ENCODE measurements around the gene NPIPA5. TPM values are rescaled to one million over a fixed set of nuclear protein-coding genes. Genes with fewer than 3 reads are reported as not detected.
A peak's percentile ranks its signal among the peaks of the same experiment; 100 is the strongest.

NPIPA5 gene
- total and polyA plus RNA-seq, 2 of the 13 experiments (the other 11 are each of a cell fraction or from before 2014, with no cell fraction given), result 9.7 to 21.5 TPM

DNA sequence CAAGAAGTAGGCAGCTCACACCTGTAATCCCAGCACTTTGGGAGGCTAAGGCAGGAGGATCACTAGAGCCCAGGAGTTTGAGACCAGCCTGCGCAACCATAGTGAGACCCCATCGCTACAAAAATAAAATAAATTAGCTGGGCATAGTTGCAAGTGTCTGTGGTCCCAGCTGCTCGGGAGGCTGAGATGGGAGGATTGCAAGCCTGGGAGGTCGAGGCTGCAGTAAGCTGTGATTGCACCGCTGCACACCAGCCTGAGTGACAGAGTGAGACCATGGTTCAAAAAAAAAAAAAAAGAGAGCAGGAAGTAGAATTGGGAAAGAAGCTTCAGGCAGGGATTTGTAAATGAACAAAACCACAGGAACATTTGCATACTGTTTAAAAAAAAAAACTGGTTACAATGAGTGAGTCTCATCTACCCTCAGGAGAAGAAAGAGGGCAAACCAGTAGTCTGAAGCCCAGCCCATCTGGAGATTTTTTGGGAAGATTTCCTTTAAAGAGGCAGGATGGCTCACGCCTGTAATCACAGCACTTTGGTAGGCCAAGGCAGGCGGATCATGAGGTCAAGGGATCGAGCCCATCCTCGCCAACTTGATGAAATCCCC lies 25.4 kb upstream of the NPIPA5 start (continued):
- TF ChIP-seq ZNF770 (CRISPR knock-in tag; IDR thresholded peaks at IDR 0.05), result peak; percentile 91
- TF ChIP-seq NRL (CRISPR knock-in tag; IDR thresholded peaks at IDR 0.05; ENCODE audit: borderline replicate concordance), result no peak
- no peak for TF ChIP-seq CAMTA2 (CRISPR knock-in tag; IDR thresholded peaks at IDR 0.05; ENCODE audit: borderline replicate concordance)
- TF ChIP-seq MAZ (IDR thresholded peaks at IDR 0.05; ENCODE audit: borderline replicate concordance, low read depth, low read length), result no peak
- no peak for TF ChIP-seq MAZ (CRISPR knock-in tag; IDR thresholded peaks at IDR 0.05; ENCODE audit: low read depth)
- TF ChIP-seq DR1 (CRISPR knock-in tag; IDR thresholded peaks at IDR 0.05), result no peak
- no peak for TF ChIP-seq DPF2 (CRISPR knock-in tag; IDR thresholded peaks at IDR 0.05; ENCODE audit: borderline replicate concordance, low read depth)
- no peak for TF ChIP-seq ZNF296 (CRISPR knock-in tag; conservative IDR thresholded peaks at IDR 0.05)
- no peak for TF ChIP-seq SAFB2 (CRISPR knock-in tag; IDR thresholded peaks at IDR 0.05; ENCODE audit: borderline replicate concordance, low read depth)
- no peak for TF ChIP-seq GATAD2A (CRISPR knock-in tag; IDR thresholded peaks at IDR 0.05)
- no peak for TF ChIP-seq AHR (CRISPR knock-in tag; IDR thresholded peaks at IDR 0.05)

GRCh38 chr16:15401972-15402371 lies 23.9 kb upstream of the NPIPA5 start:
- no peak overlapping the region for H3K4me3 ChIP-seq (replicated peaks in 1 of 3; ENCODE audit: insufficient read depth in 1 of 3, low read depth in 2 of 3, low read length in 3 of 3)
- peaks cover 66% of the 10 kb centered on the region for H3K4me1 ChIP-seq (ENCODE audit: insufficient read depth, low read length)
- no peaks in the 10 kb centered on the region for H3K27me3 ChIP-seq (ENCODE audit: control insufficient read depth in 1 of 2, insufficient read depth in 2 of 2, low read length in 2 of 2)
- peaks cover 26% of the 10 kb centered on the region for H3K79me2 ChIP-seq (ENCODE audit: insufficient read depth, low read length)
- in situ Hi-C loops (cut with HindIII; ENCODE audit: extremely low pct_ligation_motif_present, low pct_unique_long_range_greater_than_20kb) (no loop called here), intact Hi-C loops (cut with micrococcal nuclease; ENCODE audit: unreplicated experiment) (no loop called here)
- no peak overlapping the region for H3K27ac ChIP-seq (ENCODE audit: extremely low read length, insufficient read depth, low read length)
- no peak overlapping the region for H3K4me2 ChIP-seq (ENCODE audit: low read depth, low read length)
- no peaks in the 10 kb centered on the region for H4K20me1 ChIP-seq (ENCODE audit: insufficient read depth, low read length)
- 97% methylated on average over 3 of the region's 3 CpGs for WGBS (ENCODE audit: low lambda C conversion rate)
- DNase-seq (ENCODE audit: low spot score), result no peak
- no TSS peak for BruUV-seq (replicated peaks)
- POLR2A ChIA-PET, result no interaction called here
- CTCF ChIA-PET (ENCODE audit: low intra/inter-chr PET ratio, low total read pairs), result no interaction called here
- no peaks in the 10 kb centered on the region for H3K9me3 ChIP-seq (ENCODE audit: low read length)
- no peak overlapping the region for H2AFZ ChIP-seq (ENCODE audit: low read length)
- no peak overlapping the region for H3K9ac ChIP-seq (ENCODE audit: insufficient read depth, low read depth, low read length)
- peaks cover 1 to 18% of the 10 kb centered on the region in 2 experiments; a peak in 4 of 5 replicates for H3K36me3 ChIP-seq (replicated peaks in 1 of 2; ENCODE audit: control insufficient read depth in 1 of 2, insufficient read depth in 2 of 2, low read length in 2 of 2)
- no peak for ATAC-seq
- no peak for FAIRE-seq
- no peak for TF ChIP-seq TP53 (CRISPR knock-in tag; conservative IDR thresholded peaks at IDR 0.05)
- TF ChIP-seq POLR2AphosphoS5 (IDR thresholded peaks at IDR 0.05; ENCODE audit: low read depth, low read length), result no peak
- TF ChIP-seq SMAD9 (CRISPR knock-in tag; IDR thresholded peaks at IDR 0.05), result no peak
- no peak for TF ChIP-seq ARNT2 (CRISPR knock-in tag; IDR thresholded peaks at IDR 0.05; ENCODE audit: low read depth)
- TF ChIP-seq ZNF24 (IDR thresholded peaks at IDR 0.05), result no peak
- no peak for TF ChIP-seq ONECUT2 (CRISPR knock-in tag; IDR thresholded peaks at IDR 0.05)
- TF ChIP-seq YEATS2 (CRISPR knock-in tag; IDR thresholded peaks at IDR 0.05; ENCODE audit: borderline replicate concordance), result no peak
- TF ChIP-seq TGIF2 (CRISPR knock-in tag; IDR thresholded peaks at IDR 0.05), result no peak
- TF ChIP-seq, protein P1, sequence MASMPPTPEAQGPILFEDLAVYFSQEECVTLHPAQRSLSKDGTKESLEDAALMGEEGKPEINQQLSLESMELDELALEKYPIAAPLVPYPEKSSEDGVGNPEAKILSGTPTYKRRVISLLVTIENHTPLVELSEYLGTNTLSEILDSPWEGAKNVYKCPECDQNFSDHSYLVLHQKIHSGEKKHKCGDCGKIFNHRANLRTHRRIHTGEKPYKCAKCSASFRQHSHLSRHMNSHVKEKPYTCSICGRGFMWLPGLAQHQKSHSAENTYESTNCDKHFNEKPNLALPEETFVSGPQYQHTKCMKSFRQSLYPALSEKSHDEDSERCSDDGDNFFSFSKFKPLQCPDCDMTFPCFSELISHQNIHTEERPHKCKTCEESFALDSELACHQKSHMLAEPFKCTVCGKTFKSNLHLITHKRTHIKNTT (CRISPR knock-in tag; IDR thresholded peaks at IDR 0.05), result no peak
- peak in 1 of 2 experiments; percentile 70; a peak in 2 of 4 replicates for TF ChIP-seq MAFK (conservative IDR thresholded peaks at IDR 0.05 in 1 of 2, IDR thresholded peaks at IDR 0.05 in 1 of 2; ENCODE audit: low read length in 2 of 2)
- TF ChIP-seq HNRNPK (IDR thresholded peaks at IDR 0.05; ENCODE audit: low read depth, low read length, poor library complexity, severe bottlenecking), result no peak
- TF ChIP-seq RELA (CRISPR knock-in tag; IDR thresholded peaks at IDR 0.05), result no peak
- TF ChIP-seq MLLT10 (CRISPR knock-in tag; IDR thresholded peaks at IDR 0.05), result no peak

Measured in HepG2 (cell line).